GM18873 (cell line): ENCODE results near the gene PPL.

Experiments used
- ATAC-seq: cut with Tn5 transposase; IDR thresholded peaks from one replicate; pipeline ENCODE4 v1.9.1; 2021; ENCODE audit warnings: mild to moderate bottlenecking, moderate library complexity, moderate number of reproducible peaks; ENCODE audit not compliant: unreplicated experiment, low FRiP score

Gene PPL

DNA sequence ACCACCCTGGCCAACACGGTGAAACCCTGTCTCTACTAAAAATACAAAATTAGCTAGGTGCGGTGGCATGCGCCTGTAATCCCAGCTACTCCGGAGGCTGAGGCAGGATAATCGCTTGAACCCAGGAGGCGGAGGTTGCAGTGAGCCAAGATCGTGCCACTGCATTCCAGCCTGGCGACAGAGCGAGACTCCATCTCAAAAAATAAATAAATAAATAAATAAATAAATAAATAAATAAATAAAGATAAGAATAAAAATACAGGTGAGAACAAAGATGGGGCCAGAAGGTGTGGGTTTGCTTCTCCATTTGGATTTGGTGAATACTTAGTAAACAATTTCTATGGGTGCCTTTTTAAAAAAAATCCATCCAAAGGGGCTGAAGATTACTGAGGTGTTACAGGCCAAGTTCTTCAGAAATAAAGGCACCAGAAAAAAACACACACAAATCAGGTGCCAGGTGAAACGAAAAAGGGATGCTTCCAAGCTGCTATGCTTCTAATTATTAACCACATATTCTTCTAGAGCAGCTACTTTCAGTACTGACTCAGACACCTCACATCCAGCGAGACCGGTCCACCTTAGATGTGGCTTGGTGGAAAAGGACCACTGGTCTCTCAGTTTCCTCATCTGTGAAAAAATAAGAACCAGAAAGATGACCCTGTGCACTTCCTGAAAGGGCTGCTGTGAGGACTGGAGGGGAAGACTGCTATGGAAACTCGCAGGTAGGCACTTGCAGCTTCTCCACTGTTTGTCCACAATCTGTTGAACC, 99.0 kb downstream of the PPL start:
- ATAC-seq = no peak

DNA sequence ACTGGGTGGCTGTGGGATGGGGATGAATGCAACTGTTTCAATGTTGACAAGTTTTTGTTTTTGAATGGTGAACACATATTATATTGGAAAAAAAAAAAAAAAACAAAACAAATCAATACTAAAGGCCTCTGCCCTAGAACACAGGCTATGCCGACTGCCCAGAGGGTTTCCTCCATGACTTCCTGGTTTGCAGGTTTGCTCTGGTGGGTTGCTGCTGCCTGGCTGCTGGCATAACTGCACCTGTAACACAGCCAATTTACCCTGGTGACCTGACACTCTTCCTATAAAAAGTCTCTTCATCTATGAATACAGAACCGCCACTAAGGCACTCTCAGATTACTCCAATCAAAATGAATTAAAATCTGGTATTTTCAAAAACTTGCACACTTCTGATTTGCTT, 100.2 kb downstream of the PPL start:
- no peak for ATAC-seq

DNA sequence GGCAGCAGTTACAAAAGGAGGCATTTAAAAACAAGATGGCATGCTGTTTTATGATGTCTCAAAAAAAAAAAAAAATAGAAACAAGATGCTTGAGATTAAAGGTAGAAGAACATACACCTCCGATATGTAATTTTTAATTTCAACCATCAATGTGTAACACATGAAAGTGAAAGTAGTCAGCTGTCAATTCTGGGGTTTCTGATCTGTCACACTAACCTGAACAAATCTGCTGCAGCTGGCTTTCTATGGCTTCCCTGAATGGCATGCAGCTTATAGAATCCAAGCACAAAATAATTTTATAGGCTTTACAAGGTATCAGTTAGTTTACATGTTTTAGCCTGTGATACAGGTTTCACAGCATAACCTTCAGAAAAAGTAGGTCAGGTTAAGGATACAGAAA, 103.4 kb downstream of the PPL start:
- ATAC-seq = no peak

DNA sequence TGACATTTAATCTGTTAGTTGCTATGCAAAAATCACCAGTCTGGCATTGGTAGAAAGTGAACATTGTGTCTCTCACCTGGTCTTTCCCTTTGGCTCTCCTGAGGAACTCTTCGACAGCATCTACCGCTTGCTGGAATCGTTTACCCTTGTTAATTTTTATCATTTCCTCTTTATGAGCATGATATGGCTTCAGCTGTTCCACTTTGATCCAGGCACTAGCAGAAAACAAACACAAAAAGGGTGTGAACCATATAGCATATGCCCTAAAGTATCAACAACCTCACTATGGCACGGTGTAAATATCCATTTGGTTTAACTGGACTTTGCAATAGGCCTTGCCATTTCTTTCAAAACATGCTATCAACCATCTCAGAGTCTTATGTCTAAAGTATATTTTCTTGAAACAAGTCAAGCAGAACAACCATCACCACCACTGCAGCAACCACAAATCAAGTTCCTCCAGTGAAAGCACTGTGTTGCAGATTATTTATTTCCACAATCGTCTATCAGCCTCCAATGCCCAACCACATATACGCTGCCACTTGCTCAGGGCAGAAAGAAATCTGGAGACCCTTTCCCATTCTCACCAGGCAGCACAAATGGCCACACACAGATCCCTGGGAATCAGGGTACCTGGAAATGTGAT, 104.1 kb downstream of the PPL start:
- ATAC-seq = no peak
